HG03097 (cell line): ENCODE results near the gene TNFAIP8L1.

ENCODE experiments used
- ATAC-seq: cut with Tn5 transposase; IDR thresholded peaks from one replicate; pipeline ENCODE4 v1.9.1; 2021; ENCODE audit not compliant: unreplicated experiment, low FRiP score

TNFAIP8L1 gene

DNA sequence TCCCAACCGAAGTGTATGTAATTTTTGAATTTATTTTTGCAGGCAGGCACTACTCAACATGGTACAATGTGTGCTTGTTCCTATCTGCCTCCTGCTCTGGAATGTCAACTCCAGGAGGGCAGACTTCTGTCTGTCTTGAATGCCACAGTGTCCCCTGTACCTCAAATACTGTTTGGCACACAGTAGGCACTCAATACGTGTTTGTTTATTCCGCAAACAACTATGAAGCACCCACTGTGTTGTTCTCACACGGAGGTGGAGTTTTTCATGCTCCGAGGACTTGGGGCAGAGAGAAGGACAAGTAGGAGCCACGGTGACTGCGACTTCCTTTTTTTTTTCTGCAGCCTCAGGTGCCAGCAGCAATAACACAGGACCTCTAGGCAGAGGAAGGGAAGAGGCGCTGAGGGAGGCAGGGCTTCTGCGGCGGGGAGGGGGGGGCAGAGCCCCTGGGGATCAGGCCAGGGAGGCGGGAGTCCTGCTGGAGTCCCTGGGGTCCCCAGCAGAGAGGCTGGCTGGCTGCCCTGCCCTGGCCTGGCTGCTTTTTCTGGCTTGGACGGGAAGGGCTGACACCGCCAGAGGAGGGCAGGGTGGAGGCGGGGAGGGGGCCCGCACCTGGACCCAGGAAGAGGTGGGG is 29.3 kb upstream of the TNFAIP8L1 start:
- no peak for ATAC-seq

DNA sequence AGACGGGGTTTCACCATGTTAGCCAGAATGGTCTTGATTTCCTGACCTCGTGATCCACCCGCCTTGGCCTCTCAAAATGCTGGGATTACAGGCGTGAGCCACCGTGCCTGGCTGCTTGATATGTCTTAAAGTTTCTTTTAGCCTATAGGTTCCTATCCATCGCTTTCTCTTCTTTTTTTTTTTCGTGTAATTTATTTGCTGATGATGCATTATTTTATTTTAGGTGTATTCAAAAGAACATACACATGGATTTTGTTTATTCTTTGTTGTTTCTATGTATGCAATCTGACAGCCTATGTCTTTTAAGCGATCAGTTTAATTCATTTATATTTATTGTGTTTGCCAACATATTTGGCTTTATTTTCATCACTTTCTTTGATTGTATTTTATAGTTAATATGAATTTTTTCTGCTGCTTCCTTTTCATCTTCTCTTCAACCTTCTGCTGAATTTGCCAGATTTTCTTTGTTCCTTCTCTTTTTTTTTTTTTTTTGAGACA is 26.0 kb upstream of the TNFAIP8L1 start:
- ATAC-seq: no peak

DNA sequence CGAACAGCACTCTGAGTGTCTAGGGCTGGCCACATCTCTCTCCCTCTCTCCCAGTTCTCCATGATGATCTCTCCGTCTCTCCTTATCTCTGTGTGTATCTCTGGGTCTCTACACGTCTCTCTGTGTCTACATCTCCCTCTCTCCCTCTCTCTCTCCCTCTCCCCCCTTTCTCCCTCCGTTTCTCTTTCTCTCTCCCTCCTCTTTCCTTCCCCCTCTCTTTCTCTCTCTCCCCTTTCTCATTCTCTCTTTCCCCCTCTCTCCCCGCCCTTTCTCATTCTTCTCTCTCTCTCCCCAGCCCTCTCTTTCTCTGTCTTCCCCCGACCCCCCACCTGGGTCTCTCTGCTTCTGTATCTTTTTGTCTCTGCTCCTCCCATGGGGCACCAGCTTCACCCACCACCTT is 21.3 kb upstream of the TNFAIP8L1 start:
- no peak for ATAC-seq

DNA sequence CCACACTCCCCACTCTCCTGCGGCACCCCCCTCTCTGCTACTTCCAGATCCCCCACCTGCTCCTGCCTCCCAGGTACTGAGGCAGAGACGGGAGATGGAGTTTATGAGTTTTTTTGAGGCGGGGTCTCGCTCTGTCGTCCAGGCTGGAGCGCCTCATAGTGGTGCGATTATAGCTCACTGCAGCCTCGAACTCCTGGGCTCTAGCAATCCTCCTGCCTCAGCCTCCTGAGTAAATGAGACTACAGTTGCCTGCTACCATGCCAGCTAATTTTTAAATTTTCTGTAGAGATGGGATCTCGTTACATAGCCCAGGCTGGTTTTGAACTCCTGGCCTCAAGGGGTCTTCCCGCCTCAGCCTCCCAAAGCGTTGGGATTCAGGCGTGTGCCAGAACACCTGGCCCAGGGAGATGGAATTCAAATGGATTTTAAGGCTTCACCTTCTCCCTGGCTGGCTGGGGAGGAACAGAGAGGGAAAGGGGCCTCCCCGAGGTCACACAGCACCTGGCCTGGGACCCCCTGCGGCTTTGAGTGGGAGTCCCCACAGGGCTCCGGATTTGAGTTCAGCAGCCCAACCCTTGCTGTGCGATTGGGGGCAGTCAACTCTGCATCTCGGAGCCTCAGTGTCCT is 19.5 kb upstream of the TNFAIP8L1 start:
- ATAC-seq: no peak

DNA sequence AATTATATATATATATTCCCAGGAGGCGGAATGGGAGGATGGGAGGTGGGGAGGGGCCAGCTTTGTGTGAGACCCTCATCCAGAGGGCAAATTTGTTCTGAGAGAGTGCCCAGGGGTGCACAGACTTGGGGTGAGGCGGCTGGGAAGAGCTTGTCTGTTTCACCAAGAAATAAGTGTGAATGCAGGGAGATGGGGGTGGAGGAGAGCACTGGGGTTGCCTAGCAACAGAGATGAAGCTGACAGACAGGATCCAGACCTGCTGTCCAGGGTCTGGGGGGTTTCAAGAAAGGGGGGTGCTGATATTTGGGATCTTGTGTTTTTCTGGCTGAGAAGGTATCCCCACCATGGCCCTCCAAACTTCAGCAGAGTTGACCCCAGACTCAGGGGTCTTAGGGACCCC is 18.6 kb upstream of the TNFAIP8L1 start:
- no peak for ATAC-seq

DNA sequence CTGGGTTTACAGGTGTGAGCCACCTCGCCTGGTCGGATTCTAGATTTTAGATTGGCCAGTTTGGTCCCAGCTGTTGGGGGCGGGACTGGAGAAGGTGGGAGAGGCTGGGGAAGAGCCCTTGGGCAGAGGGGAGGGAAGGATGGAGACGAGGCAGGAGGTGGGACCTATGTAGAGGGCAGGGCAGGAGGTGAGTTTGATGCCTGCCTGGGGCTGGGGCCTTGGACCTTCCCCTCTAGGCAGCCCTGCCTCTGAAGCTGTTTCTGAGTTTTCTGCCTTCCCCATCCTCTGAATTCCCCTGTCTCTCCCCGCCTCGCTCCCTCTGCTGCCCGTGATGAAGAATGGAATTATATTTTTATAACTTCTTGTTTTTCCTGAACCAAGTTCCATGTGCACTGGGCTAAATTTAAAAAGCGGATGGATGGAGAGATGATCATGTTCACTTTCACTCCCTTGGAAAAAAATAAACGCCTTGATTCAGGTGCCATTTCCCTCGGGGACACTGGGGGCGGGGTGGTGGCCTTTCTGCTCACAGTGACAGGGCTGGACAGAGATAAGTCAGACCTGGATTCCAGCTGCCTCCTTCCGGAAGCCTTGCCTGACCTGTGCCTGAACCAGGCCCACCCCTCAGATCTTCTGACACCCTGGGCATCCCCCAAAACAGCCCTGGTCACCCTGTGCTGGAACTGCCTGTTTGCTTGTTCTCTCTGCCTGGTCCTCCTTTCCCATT is 16.5 kb upstream of the TNFAIP8L1 start:
- ATAC-seq: no peak

DNA sequence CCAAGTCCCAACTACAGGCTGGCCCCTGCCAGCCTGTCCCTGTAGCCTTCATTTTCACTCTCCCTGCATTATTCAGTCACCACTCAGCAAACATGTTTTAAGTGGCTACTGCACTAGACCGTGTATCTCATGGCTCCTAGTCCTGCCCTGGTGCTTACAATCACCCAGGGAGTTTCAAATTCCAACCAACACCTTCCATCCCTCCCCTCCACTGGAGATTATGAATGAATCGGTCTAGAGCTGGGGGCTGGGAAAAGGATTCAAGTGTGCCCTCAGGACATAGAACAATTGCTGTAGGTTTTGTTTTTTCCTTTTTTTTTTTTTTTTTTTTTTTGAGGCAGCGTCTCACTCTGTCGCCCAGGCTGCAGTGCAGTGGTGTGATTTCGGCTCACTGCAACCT is 15.0 kb upstream of the TNFAIP8L1 start:
- ATAC-seq: no peak

DNA sequence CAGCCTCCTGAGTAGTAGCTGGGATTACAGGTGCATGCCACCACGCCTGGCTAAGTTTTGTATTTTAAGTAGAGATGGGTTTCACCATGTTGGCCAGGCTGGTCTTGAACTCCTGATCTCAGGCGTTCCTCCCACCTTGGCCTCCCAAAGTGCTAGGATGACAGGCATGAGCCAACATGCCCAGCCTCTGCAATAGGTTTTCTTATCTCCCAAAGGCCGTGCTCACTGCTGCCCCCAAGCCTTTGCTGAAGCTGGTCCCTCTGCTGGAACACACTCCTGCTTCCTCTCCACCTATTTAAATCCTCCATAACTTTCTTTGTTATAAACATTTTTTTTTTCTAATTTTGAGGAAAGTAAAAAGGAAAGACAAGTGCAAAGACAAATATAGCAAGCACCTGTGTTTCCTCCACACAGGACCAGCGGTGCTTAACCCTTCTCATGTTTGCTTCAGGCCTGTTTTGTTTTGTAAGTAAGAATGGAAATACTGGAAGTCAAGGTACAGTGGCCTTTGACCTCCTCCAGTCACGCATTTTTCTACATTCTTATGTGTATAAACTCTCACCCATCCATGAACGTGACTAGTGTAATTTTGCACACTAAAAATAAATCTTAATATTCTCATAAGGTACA is 14.5 kb upstream of the TNFAIP8L1 start:
- no peak for ATAC-seq

DNA sequence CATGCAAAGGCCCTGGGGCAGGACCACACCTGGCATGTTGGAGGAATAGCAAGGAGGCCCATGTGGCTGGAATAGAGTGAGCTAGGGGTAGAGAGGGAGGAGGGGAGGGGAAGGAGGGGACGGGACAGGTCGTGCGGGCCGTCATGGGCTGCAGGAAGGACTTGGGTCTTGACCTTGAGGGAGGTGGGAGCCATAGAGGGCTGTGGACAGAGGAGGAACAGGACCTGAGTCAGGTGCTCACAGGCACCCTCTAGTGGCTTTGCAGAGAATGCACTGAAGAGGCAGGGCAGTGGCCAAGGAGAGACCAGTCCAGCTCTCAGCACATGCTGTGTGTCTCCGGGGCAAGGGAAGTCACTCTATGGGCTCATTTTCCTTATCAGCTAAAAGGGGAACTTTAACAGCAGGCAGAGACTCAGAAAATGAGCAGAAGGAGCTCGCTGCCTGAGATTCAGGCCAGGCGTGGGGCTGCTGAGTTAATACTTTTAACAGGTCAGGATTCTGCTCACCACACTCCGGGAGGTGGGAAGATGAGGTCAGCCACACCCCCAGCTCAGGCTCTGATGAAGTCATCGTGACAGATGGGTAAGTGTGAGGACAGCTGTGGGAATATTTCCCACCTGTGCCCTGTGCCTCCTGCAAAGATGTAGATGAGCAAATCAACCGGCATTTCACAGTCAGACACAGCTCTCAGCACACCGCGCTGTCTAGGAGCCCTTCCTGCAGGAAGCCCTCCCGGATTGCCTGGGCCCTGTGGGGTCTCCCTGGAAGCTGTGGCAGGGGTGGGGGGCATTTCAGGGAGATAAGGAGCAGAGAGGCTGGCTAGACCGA is 6.0 kb upstream of the TNFAIP8L1 start:
- no peak for ATAC-seq

DNA sequence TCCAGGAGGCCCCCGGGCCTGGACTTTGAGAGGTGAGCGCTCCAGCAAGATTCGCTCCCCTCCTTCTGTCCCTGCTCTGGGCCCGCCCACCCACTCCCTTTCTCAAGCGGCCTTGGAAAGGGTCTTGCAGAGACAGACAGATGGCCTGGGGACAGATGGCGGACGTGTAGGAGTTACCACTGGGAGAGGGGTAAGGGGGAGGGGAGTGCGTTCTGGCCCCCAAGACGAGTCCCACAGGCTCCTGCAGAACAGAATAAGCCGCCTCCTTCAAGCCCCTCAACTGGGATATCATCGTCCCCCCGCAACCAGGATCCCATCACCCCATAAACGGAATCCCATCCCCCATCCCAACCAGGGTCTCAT is 3.6 kb upstream of the TNFAIP8L1 start:
- ATAC-seq: no peak

DNA sequence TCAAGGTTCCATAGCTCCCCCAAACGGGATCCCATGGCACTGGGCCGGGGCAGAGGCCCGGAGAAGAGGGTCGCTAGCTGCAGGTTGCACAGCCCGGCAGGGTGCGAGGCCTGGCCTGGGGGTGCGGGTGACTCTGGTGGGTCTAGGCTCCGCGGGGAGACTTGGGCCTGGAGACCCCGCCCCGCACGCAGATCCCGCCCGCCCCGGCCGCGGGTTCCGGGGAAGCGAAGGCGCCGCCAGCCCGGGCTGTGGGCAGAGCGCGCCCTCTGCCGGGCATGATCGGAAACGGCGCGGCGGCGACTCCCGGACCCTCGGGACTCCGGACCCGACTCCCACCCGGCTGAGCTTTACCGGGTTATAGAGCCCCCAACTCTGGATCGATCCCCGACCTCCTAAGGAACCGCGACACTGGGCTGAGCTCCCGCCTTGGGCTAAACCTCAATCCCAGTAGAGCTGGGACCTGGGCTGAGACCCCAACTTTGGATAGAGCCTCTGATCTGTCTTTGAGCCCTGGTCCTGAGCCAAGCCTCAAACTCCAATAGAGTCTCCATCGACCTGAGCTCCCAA is 3.1 kb upstream of the TNFAIP8L1 start:
- ATAC-seq: no peak

DNA sequence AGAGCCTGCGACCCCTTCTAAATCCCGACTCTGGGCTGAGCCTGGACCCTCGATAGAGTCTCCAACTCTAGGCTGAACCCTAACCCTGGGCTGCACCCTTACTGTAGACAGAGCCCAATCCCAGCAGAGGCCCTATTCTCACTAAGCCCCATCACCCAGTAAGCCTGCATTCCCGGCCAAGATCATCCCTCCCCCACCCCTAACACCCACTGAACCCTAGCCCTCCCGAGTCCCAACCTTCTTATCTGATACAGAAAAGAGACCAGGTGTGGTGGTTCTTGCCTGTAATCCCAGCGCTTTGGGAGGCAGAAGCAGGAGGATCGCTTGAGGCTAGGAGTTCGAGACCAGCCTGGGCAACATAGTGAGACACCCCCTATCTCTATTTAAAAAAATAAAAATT is 2.6 kb upstream of the TNFAIP8L1 start:
- ATAC-seq: no peak

DNA sequence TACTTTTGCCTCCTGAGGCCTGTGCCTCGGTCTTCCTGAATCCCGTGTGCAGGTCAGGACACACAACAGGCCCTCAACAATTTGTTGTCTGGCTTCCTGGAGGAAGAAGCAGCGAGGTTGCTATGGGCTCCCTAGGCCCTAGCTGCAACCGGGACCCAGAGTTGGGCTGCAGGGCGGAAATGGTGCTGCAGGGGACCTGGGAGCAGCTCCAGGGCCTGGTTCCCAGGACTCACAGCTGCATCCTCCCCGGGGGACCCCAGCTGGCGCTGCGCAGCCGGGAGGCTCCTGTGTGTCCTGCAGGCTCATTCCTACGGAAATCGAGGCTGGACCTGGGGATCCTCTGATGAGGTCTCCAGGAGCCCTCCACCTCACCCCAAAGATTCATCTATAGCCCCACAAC is 999 bp upstream of the TNFAIP8L1 start:
- ATAC-seq: no peak

DNA sequence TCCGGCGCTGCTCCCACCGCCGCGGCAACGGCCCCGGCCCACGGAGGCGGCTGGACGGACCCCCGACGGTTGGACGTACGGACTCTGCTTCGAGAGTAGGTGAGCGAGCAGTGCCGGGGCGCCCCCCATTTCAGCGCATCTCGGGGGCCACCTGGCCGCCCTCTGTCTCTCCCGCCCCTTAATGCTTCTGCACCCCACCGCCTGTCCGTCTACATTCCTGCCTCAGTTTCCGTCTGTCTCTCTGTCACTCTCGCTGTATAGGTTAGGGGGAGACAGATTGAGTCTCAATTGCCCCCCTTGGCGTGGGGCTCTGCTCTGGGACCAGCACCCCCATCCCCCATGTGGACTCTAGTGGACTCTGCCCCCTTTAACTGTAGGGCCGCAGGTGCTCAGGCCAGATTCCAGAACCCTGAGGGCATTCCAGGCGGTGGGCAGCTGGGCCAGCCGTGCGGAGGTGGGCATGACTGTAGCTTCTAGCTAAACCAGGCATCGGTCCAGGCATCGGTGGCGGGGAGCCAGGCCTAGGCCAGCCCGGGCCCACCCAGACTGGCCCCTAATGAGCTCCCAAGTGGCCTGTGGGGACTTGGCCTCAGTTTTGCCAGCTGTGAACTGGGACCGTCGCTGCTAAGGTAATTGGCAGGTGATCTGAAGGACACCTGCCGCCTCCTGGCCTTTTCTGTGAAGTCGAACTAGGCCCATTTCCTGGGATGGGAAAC is 373 bp downstream of the TNFAIP8L1 start:
- ATAC-seq: no peak

DNA sequence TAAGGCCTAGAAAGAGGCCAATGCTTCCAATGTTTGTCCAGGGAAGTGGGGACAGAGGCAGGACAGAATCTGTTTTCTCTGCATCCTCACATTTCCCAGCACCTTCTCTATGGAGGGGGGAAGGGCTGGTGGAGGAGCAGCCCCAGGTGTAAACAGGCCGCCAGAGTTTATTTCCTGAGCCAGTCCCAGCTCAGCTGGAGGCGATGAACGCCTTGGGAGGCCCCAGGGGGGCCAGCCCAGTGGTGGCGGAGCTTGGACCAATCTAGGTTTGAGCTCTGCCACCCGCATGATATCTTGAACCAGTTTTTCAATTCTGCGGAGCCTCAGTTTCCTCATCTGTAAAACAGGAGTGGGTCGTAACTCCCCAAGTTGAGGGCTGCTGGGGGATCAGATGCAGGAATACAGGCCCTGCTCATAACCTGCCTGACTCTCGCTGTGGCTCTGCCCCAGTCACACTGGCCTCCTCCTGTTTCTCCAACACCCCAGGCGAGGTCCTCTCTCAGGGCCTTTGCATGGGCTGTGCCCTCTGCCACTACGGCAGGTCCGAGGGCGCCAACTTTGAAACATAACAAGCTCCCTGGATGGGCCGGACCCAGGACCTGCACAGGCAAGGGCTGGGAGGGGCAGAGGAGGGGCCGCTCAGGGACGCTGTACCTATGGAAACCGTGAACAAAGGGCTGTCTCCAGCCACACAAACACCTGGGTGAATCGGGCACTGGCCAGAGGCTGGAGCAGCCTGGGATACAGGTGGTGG is 1.1 kb downstream of the TNFAIP8L1 start:
- no peak for ATAC-seq

DNA sequence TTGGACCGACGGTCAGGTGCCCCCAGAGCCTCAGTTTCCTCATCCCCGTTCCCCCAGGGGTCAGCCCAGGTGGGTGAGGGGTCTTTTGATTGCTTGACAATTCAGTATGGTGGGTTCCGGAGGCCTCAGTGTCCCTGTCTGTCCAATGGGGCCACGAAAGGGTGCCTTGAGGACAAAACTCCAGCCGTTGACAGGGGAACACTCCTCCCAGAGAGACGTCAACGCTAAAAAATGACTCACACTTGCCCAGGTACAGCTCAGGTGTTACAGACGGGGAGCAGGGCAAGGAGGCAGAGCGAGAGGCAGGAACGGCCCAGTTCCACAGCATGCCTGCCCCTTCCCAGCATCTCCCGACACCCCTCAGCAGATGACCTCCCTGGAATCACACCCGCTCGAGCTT is 1.8 kb downstream of the TNFAIP8L1 start:
- ATAC-seq: no peak

DNA sequence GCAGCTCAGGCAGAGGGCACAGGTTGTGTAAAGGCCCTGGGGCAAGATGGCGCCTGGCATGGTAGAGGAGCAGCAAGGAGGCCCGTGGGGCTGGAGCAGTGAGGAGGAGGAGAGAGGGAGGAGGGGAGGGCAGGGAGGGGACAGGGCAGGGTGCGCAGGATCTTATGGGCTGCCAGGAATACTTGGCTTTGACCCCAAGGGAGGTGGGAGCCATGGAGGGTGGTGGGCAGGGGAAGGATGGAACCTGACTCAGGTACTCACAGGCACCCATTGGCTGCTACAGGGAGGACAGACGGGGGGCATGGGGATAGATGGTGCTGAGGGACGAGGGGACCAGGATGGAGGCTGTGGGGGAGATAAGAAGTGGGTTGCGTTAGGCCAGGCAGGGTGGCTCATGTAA is 3.3 kb downstream of the TNFAIP8L1 start:
- no peak for ATAC-seq

DNA sequence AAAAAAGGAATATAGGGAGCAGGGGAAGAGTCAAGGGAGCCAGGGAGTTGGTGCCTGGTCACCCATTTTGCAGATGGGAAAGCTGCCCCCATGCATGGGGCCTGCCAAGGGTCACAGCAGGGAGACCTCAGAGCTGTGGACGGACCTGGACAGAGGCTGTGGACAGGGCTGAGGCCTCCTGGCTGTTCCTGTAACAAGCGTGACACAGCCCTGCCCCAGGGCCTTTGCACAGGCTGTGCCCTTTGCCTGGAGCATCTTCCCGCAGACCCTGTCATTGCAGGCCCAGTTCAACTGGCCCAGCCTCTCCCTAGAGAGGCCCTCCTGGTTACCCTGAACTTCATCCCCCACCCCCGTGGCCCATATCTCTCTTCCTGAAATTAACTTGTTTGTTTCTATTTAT is 6.4 kb downstream of the TNFAIP8L1 start:
- ATAC-seq: no peak
